B cell (primary cell): ENCODE results near the gene LITAFD. TPM values are rescaled to one million over a fixed set of nuclear protein-coding genes. Genes with fewer than 3 reads are reported as not detected.

Experiments
- ATAC-seq: fragments of 200-7000 bp; cut with Tn5 transposase; one replicate; pipeline ENCODE4 v1.10.0; 2021; ENCODE audit warnings: low read depth, mild to moderate bottlenecking, moderate number of reproducible peaks, moderate library complexity
- CTCF ChIA-PET: fragments of 350-600 bp; sonication (Branson Sonifier 250); formaldehyde crosslinking; loops from one replicate; lab custom pipeline; 2021; ENCODE audit warnings: antibody characterized with exemption, inconsistent platforms; lab: Charles Lee
- POLR2A ChIA-PET: fragments of 350-600 bp; sonication (Branson Sonifier 250); formaldehyde crosslinking; loops from one replicate; lab custom pipeline; 2021; ENCODE audit warnings: antibody characterized with exemption; lab: Charles Lee
- DNase-seq: peaks from one replicate; pipeline ENCODE4 v3.0.0; 2013
- H2AFZ ChIP-seq: 2 replicates; pipeline ENCODE4 v1.6.1; 2012; ENCODE audit warnings: mild to moderate bottlenecking, low read depth, low read length; ENCODE audit not compliant: insufficient read depth, poor library complexity, severe bottlenecking
- H3K27ac ChIP-seq, 2 donors: 1 replicate in 1 of 2; 2 replicates in 1 of 2; pipeline ENCODE4 v1.5.1; 2012 to 2013; ENCODE audit warnings: low read length in 2 of 2, mild to moderate bottlenecking in 2 of 2, moderate library complexity in 1 of 2
- H3K27me3 ChIP-seq, 4 experiments: fragments of 200-600 bp in 1 of 4; sonication (generic) in 1 of 4; replicated peaks in 1 of 4; 1 replicate in 2 of 4; 2 replicates in 2 of 4; pipeline versions ENCODE4 v1.6.1 to v1.7.0; 2013 to 2016; ENCODE audit warnings: low read length in 3 of 4, mild to moderate bottlenecking in 2 of 4, mixed read lengths in 1 of 4, moderate library complexity in 1 of 4; ENCODE audit not compliant: insufficient read depth in 4 of 4, control insufficient read depth in 3 of 4; ENCODE audit errors: control extremely low read depth in 1 of 4
- H3K36me3 ChIP-seq, 2 experiments: replicated peaks in 1 of 2; 1 replicate in 1 of 2; 2 replicates in 1 of 2; pipeline versions ENCODE4 v1.6.1 to v1.7.1; 2013; ENCODE audit warnings: low read length in 1 of 2; ENCODE audit not compliant: insufficient read depth in 2 of 2, control insufficient read depth in 1 of 2; ENCODE audit errors: control extremely low read depth in 1 of 2, extremely low read depth in 1 of 2
- H3K4me1 ChIP-seq, 2 donors: fragments of 200-600 bp in 1 of 2; sonication (generic) in 1 of 2; 1 replicate in 1 of 2; 2 replicates in 1 of 2; pipeline versions ENCODE4 v1.5.1 to v1.6.1; 2013 to 2017; ENCODE audit warnings: low read length in 2 of 2; ENCODE audit not compliant: control insufficient read depth in 2 of 2, insufficient read depth in 2 of 2
- H3K4me2 ChIP-seq: replicated peaks from 2 replicates; pipeline ENCODE3; 2012; ENCODE audit warnings: mild to moderate bottlenecking, low read depth, low read length; ENCODE audit not compliant: poor library complexity, severe bottlenecking
- H3K4me3 ChIP-seq, 5 experiments: fragments of 200-600 bp in 1 of 5; sonication (generic) in 1 of 5; 1 replicate in 3 of 5; 2 replicates in 2 of 5; pipeline versions ENCODE4 v1.5.1 to v1.7.0; 2011 to 2016; ENCODE audit warnings: low read length in 4 of 5, mild to moderate bottlenecking in 4 of 5, low read depth in 2 of 5, control low read depth in 1 of 5, moderate library complexity in 1 of 5; ENCODE audit not compliant: insufficient read depth in 1 of 5; ENCODE audit errors: control extremely low read depth in 1 of 5, extremely low read depth in 1 of 5
- H3K79me2 ChIP-seq: fragments of 200-600 bp; sonication (generic); one replicate; pipeline ENCODE4 v1.6.0; 2016; ENCODE audit warnings: low read length; ENCODE audit not compliant: control insufficient read depth, insufficient read depth
- H3K9ac ChIP-seq: fragments of 200-600 bp; sonication (generic); 2 replicates; pipeline ENCODE4 v1.6.1; 2017; ENCODE audit warnings: mild to moderate bottlenecking, low read length, moderate library complexity
- H3K9me3 ChIP-seq, 3 donors: one replicate each; pipeline versions ENCODE4 v1.6.1 to v1.7.1; 2013; ENCODE audit warnings: low read length in 2 of 3; ENCODE audit not compliant: control insufficient read depth in 2 of 3, insufficient read depth in 1 of 3; ENCODE audit errors: control extremely low read depth in 1 of 3
- H4K20me1 ChIP-seq: 2 replicates; pipeline ENCODE4 v1.6.0; 2012; ENCODE audit warnings: mild to moderate bottlenecking, low read length; ENCODE audit not compliant: insufficient read depth, control insufficient read depth, poor library complexity, severe bottlenecking
- H3K27ac Mint-ChIP-seq: one replicate; pipeline ENCODE4 v1.8.0; 2021; ENCODE audit warnings: mixed read lengths
- H3K27me3 Mint-ChIP-seq: one replicate; pipeline ENCODE4 v1.8.0; 2021; ENCODE audit warnings: mixed read lengths
- H3K4me1 Mint-ChIP-seq: one replicate; pipeline ENCODE4 v1.8.0; 2021; ENCODE audit warnings: mixed read lengths
- H3K4me3 Mint-ChIP-seq: one replicate; pipeline ENCODE4 v1.8.0; 2021; ENCODE audit warnings: mixed read lengths
- H3K9me3 Mint-ChIP-seq: one replicate; pipeline ENCODE4 v1.8.0; 2022; ENCODE audit warnings: mixed read lengths; ENCODE audit not compliant: insufficient read depth
- EZH2 ChIP-seq: IDR thresholded peaks from 2 replicates; pipeline ENCODE4 v1.6.1; 2012; ENCODE audit warnings: borderline replicate concordance, low read depth, mild to moderate bottlenecking, moderate library complexity, low read length; ENCODE audit not compliant: insufficient read depth, poor library complexity, severe bottlenecking
- WGBS: methylation state at CpG from one replicate; pipeline ENCODE4 v1.1.5; 2013; ENCODE audit warnings: missing lambda C conversion rate; ENCODE audit not compliant: insufficient coverage; 5-methylcytosine and 5-hydroxymethylcytosine counted together
- intact Hi-C: fragments of 100-400 bp; cut with micrococcal nuclease; formaldehyde crosslinking; loops from one replicate; pipeline ENCODE4 v1.10.0; 2022
- polyA plus RNA-seq: library from polyadenylated mRNA; depleted of rRNA; stranded (reverse); fragments of >200 nt; gene quantifications from 2 replicates; pipeline ENCODE4 v1.2.3, GENCODE V29; 2012
- total RNA-seq, 2 donors: library from RNA; stranded (reverse); fragments of 120-200 nt in 1 of 2; gene quantifications; 1 replicate in 1 of 2; 2 replicates in 1 of 2; pipeline versions ENCODE4 v1.2.3 to v1.2.4, GENCODE V29; 2013 to 2022
- TF ChIP-seq, protein P1 (sequence below): fragments of 200-600 bp; IDR thresholded peaks from one replicate; pipeline ENCODE4 v1.8.0; 2022; ENCODE audit warnings: antibody characterized with exemption, mild to moderate bottlenecking

Gene LITAFD
- total and polyA plus RNA-seq, 2 donors (not counting 1 experiment from before 2014, with no cell fraction given): not detected

DNA sequence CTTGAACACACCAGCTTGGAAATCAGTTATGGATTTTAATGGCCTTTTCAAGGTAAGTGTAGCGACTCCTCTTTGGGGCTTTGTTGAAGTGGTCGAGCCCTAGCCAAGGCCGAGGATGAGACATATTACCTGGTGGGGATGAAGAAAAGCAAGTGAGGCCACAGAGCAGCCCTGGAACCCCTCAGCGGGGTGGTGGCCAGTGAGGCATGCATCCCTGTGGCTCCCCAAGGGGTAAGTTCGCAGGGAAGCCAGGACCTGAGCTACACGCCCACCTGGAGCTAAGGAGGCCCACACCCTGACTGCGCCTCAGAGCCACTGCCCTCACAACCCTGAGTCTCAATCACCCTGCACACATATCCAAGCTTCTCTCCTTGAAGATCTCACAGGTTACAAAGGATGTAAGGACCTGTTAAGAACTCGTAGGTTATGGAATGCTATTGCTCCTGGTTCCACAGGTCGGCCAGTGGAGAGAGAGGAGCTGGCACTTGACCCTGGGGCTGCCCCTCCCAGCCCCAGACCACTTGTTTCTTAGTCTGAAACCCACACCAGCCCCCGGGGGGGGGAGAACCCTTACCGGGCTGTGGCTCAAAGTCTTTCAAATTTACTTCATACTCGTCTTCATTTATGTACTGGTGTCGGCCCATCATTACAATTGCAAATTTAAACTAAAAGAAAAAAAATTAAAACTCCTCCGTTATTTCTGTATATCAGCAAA lies 12.0 kb downstream of the LITAFD start:
- Histone ChIP-seq H4K20me1 (peaks cover 78% of the 10 kb centered on the region), H3K9me3 (peaks cover 0 to 3% (median 0%) of the 10 kb centered on the region in 3 donors), H3K36me3 (peaks cover 2 to 75% of the 10 kb centered on the region in 2 experiments), H3K4me1 (peaks cover 18 to 40% of the 10 kb centered on the region in 2 donors), H3K4me2 (no peak overlapping the region), H3K27me3 (no peaks in the 10 kb centered on the region), H3K9ac (no peak overlapping the region), H3K79me2 (peaks cover 12% of the 10 kb centered on the region), H3K27ac (no peak overlapping the region), H3K4me3 (no peak overlapping the region), H2AFZ (no peak overlapping the region)
- 86% methylated on average over 9 of the region's 14 CpGs for WGBS
- Mint-ChIP-seq H3K4me1 (peaks cover 36% of the 10 kb centered on the region), H3K4me3 (no peak overlapping the region), H3K9me3 (peaks cover 3% of the 10 kb centered on the region), H3K27me3 (no peaks in the 10 kb centered on the region), H3K27ac (no peak overlapping the region)
- ATAC-seq (no peak), DNase-seq (no peak)
- POLR2A ChIA-PET: no interaction called here
- TF ChIP-seq, protein P1, sequence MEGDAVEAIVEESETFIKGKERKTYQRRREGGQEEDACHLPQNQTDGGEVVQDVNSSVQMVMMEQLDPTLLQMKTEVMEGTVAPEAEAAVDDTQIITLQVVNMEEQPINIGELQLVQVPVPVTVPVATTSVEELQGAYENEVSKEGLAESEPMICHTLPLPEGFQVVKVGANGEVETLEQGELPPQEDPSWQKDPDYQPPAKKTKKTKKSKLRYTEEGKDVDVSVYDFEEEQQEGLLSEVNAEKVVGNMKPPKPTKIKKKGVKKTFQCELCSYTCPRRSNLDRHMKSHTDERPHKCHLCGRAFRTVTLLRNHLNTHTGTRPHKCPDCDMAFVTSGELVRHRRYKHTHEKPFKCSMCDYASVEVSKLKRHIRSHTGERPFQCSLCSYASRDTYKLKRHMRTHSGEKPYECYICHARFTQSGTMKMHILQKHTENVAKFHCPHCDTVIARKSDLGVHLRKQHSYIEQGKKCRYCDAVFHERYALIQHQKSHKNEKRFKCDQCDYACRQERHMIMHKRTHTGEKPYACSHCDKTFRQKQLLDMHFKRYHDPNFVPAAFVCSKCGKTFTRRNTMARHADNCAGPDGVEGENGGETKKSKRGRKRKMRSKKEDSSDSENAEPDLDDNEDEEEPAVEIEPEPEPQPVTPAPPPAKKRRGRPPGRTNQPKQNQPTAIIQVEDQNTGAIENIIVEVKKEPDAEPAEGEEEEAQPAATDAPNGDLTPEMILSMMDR: no peak
- no peak for TF ChIP-seq EZH2
- intact Hi-C loops: loop anchor here (5.0 kb wide), 3 partner anchors 272 to 1983 kb away; partner anchors contain the start of genes CIITA, GRIN2A and METTL22
- CTCF ChIA-PET: interaction anchor here (1.5 to 4.0 kb wide), 4 partner anchors 21 to 240 kb away, joined by 4 to 24 read pairs (median 16); no protein-coding TSS in a partner anchor

DNA sequence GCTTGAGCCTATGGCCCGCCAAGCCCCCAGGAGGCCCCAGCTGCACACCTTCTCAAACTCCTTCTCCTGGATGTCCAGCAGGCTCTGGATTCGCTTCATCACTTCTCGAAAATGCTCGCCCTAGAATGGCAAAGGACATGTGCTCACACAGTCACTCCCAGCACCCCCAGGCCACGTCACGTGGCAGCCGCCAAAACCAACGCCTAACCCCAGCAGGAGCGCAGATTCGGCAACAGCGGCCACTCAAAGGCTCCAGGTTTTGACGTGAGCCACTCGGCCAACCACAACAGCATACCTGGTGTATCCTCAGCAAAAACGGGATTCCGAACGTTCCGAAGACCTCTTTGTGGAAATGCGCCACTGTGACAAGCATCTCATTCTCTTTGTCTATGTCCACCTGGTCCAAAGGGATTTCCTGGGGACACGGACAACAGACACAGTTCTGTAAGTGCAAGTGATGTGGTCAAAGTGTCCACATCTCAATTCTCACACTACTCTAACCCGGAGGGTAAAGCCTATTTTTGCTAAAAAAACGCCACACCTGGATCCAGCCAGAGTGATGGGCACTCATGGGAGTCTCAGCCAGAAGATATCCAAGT lies 12.7 kb downstream of the LITAFD start:
- ATAC-seq (no peak), DNase-seq (no peak)
- no peak for TF ChIP-seq EZH2
- TF ChIP-seq, protein P1: no peak
- CTCF ChIA-PET: interaction anchor here (1.5 to 3.8 kb wide), 3 partner anchors 22 to 240 kb away, joined by 4 to 18 read pairs (median 13); no protein-coding TSS in a partner anchor
- Histone ChIP-seq H3K9me3 (peaks cover 0 to 3% (median 0%) of the 10 kb centered on the region in 3 donors), H3K79me2 (peaks cover 12% of the 10 kb centered on the region), H3K4me1 (peaks cover 18 to 40% of the 10 kb centered on the region in 2 donors), H2AFZ (no peak overlapping the region), H3K36me3 (peaks cover 2 to 79% of the 10 kb centered on the region in 2 experiments), H3K27ac (no peak overlapping the region), H3K27me3 (no peaks in the 10 kb centered on the region), H4K20me1 (peaks cover 71% of the 10 kb centered on the region), H3K4me2 (no peak overlapping the region), H3K4me3 (no peak overlapping the region), H3K9ac (no peak overlapping the region)
- POLR2A ChIA-PET: no interaction called here
- no peaks in the 10 kb centered on the region for H3K27me3 Mint-ChIP-seq
- H3K4me1 Mint-ChIP-seq: peaks cover 36% of the 10 kb centered on the region
- H3K27ac Mint-ChIP-seq: no peak overlapping the region
- intact Hi-C loops: loop anchor here (5.0 kb wide), 3 partner anchors 273 to 1982 kb away; partner anchors contain the start of genes CIITA, GRIN2A and METTL22
- no peak overlapping the region for H3K4me3 Mint-ChIP-seq
- peaks cover 3% of the 10 kb centered on the region for H3K9me3 Mint-ChIP-seq
- WGBS: 96% methylated on average over 20 of the region's 21 CpGs
